GM12878 (cell line): ENCODE measurements around the gene PCSK6. TPM values are rescaled to one million over a fixed set of nuclear protein-coding genes. Genes with fewer than 3 reads are reported as not detected.

ENCODE experiments used
- ATAC-seq: fragments of 200-7000 bp; cut with Tn5 transposase; 3 replicates; pipeline ENCODE4 v1.9.1; 2020; ENCODE audit warnings: mild to moderate bottlenecking, moderate library complexity
- BruUV-seq: library from RNA; stranded (reverse); fragments of 400-500 nt; replicated peaks from 2 replicates; lab custom pipeline; 2021; lab: Mats Ljungman, UMichigan
- CTCF ChIA-PET: fragments of 300-600 bp; sonication (Branson Sonifier 250); formaldehyde crosslinking; extraction: SDS; loops from one replicate; lab custom pipeline; 2021; ENCODE audit warnings: inconsistent platforms; lab: Yijun Ruan, JAX
- POLR2A ChIA-PET: fragments of 350-600 bp; formaldehyde crosslinking; extraction: SDS; loops from one replicate; lab custom pipeline; 2021; ENCODE audit warnings: inconsistent platforms; lab: Charles Lee
- RAD21 ChIA-PET: fragments of 300-600 bp; sonication (Branson Sonifier 250); formaldehyde crosslinking; loops from one replicate; lab custom pipeline; 2023; ENCODE audit warnings: antibody characterized with exemption; ENCODE audit not compliant: unreplicated experiment; lab: Charles Lee
- SMC1A ChIA-PET: fragments of 300-600 bp; sonication (Branson Sonifier 250); formaldehyde crosslinking; loops from one replicate; lab custom pipeline; 2023; ENCODE audit not compliant: unreplicated experiment, uncharacterized antibody; lab: Charles Lee
- DNase-seq: peaks from one replicate; pipeline ENCODE4 v3.0.0-alpha.2; 2011; ENCODE audit warnings: low read depth, low spot score
- FAIRE-seq: peaks from 3 replicates; lab custom pipeline; 2011; peaks lifted over from hg19 to GRCh38; lab: Jason Lieb, UNC
- H2AFZ ChIP-seq: 2 replicates; pipeline ENCODE4 v1.6.0; 2011; ENCODE audit warnings: low read depth, low read length, control low read depth; ENCODE audit not compliant: control insufficient read depth
- H3K27ac ChIP-seq: 2 replicates; pipeline ENCODE4 v1.5.1; 2011; ENCODE audit warnings: control low read depth; ENCODE audit not compliant: control insufficient read depth, insufficient read depth
- H3K27me3 ChIP-seq, 2 experiments: replicated peaks in 1 of 2; 2 replicates each; pipeline versions ENCODE4 v1.6.0 to v1.6.1; 2011; ENCODE audit warnings: low read length in 1 of 2; ENCODE audit not compliant: control insufficient read depth in 2 of 2, insufficient read depth in 2 of 2
- H3K36me3 ChIP-seq, 2 experiments: 2 replicates each; pipeline ENCODE4 v1.5.1; 2011; ENCODE audit warnings: low read length in 1 of 2; ENCODE audit not compliant: control insufficient read depth in 2 of 2, insufficient read depth in 2 of 2
- H3K4me1 ChIP-seq: 2 replicates; pipeline ENCODE4 v1.6.1; 2011; ENCODE audit warnings: mild to moderate bottlenecking, low read length, moderate library complexity, mixed read lengths; ENCODE audit not compliant: control insufficient read depth, insufficient read depth
- H3K4me2 ChIP-seq: 2 replicates; pipeline ENCODE4 v1.6.0; 2011; ENCODE audit warnings: control low read depth; ENCODE audit not compliant: control insufficient read depth, insufficient read depth
- H3K4me3 ChIP-seq: fragments of 200-600 bp; sonication (generic); 2 replicates; pipeline ENCODE4 v1.5.1; 2016
- H3K79me2 ChIP-seq: 2 replicates; pipeline ENCODE4 v1.6.0; 2011; ENCODE audit warnings: low read length; ENCODE audit not compliant: control insufficient read depth, insufficient read depth
- H3K9ac ChIP-seq: 2 replicates; pipeline ENCODE4 v1.8.0; 2011; ENCODE audit warnings: low read length, control low read depth, mixed read lengths; ENCODE audit not compliant: control insufficient read depth, insufficient read depth
- H3K9me3 ChIP-seq: replicated peaks from 3 replicates; pipeline ENCODE4 v1.5.1; 2011; ENCODE audit warnings: mild to moderate bottlenecking, low read length; ENCODE audit not compliant: control insufficient read depth, insufficient read depth
- H4K20me1 ChIP-seq: 2 replicates; pipeline ENCODE4 v1.6.0; 2011; ENCODE audit not compliant: control insufficient read depth, insufficient read depth
- ATF2 ChIP-seq: IDR thresholded peaks from 2 replicates; pipeline ENCODE4 v1.6.1; 2012; ENCODE audit warnings: low read length, inconsistent platforms
- JUNB ChIP-seq: IDR thresholded peaks from 2 replicates; pipeline ENCODE4 v1.6.1; 2016; ENCODE audit warnings: antibody characterized with exemption, mild to moderate bottlenecking
- JUND ChIP-seq: IDR thresholded peaks from 2 replicates; pipeline ENCODE4 v1.6.1; 2012; ENCODE audit warnings: low read depth, mild to moderate bottlenecking, low read length, improper control_type of control experiment, moderate library complexity
- MXI1 ChIP-seq: fragments of 150-350 bp; IDR thresholded peaks from 2 replicates; pipeline ENCODE4 v1.6.1; 2011; ENCODE audit warnings: low read depth, mild to moderate bottlenecking, inconsistent platforms, low read length, improper control_type of control experiment
- NR2C1 ChIP-seq: fragments of 450-650 bp; IDR thresholded peaks from 2 replicates; pipeline ENCODE4 v1.6.1; 2017; ENCODE audit warnings: antibody characterized with exemption, mild to moderate bottlenecking, moderate library complexity
- ZNF592 ChIP-seq: fragments of 450-650 bp; IDR thresholded peaks from 2 replicates; pipeline ENCODE4 v1.6.1; 2017; ENCODE audit warnings: mild to moderate bottlenecking, moderate library complexity
- WGBS: methylation state at CpG from one replicate; pipeline ENCODE4 v1.1.6; 2016; ENCODE audit warnings: low lambda C conversion rate; ENCODE audit not compliant: insufficient replicate concordance, insufficient coverage; ENCODE audit errors: missing lambda C conversion rate; 5-methylcytosine and 5-hydroxymethylcytosine counted together
- in situ Hi-C: fragments of 300-500 bp; cut with MboI; formaldehyde crosslinking; loops from 9 replicates; pipeline ENCODE4 v1.14.3; 2018; ENCODE audit warnings: mixed read lengths
- intact Hi-C: fragments of 100-400 bp; cut with micrococcal nuclease; formaldehyde crosslinking; loops from one replicate; pipeline ENCODE4 v1.14.2; 2022; ENCODE audit not compliant: unreplicated experiment
- polyA plus RNA-seq, 11 experiments: library from polyadenylated mRNA; depleted of rRNA in 4 of 11; unstranded in 6 of 11; stranded (reverse) in 5 of 11; fragments of >200 nt; fragmentation: Nextera tagmentation in 4 of 11; fragmentation: Illumina TruSeq in 1 of 11; extraction: Ambion mirVana in 4 of 11; extraction: Trizol in 1 of 11; gene quantifications; 1 replicate in 1 of 11; 2 replicates in 10 of 11; pipeline versions ENCODE4 v1.2.1 to v1.2.3, GENCODE V29; 2011 to 2016; ENCODE audit warnings: inconsistent platforms in 2 of 11, missing spikeins in 2 of 11, low read depth in 1 of 11
- total RNA-seq, 4 experiments: library from RNA; depleted of rRNA in 3 of 4; stranded (reverse); fragments of >200 nt in 3 of 4; fragmentation: Illumina TruSeq in 1 of 4; extraction: Trizol in 1 of 4; gene quantifications; 2 replicates each; pipeline versions ENCODE4 v1.2.1 to v1.2.3, GENCODE V29; 2013 to 2021

Gene PCSK6
- total and polyA plus RNA-seq, 10 of the 15 experiments (the other 5 are each of a cell fraction or from before 2014, with no cell fraction given): 0.19 to 0.67 (median 0.25) TPM; not detected in 4

GRCh38 chr15:101305820-101306255 lies 183.7 kb downstream of the PCSK6 start (continued):
- TF ChIP-seq ATF2 (no peak), JUNB (no peak), ZNF592 (no peak), MXI1 (no peak)

- ChIA-PET POLR2A (interaction anchor here (0.5 kb wide), 1 partner anchor 167 kb away, joined by 3 read pairs; no protein-coding TSS in a partner anchor), SMC1A (interaction anchor here (1.0 to 5.7 kb wide), 5 partner anchors 15 to 417 kb away, joined by 3 to 27 read pairs (median 3); no protein-coding TSS in a partner anchor), RAD21 (interaction anchor here (1.2 kb wide), 1 partner anchor 338 kb away, joined by 3 read pairs; no protein-coding TSS in a partner anchor), CTCF (interaction anchor here (0.9 to 8.5 kb wide), 4 partner anchors 15 to 338 kb away, joined by 3 to 93 read pairs (median 12); no protein-coding TSS in a partner anchor)
- Histone ChIP-seq H4K20me1 (no peaks in the 10 kb centered on the region), H3K27ac (no peak overlapping the region), H3K4me3 (no peak overlapping the region), H3K79me2 (no peaks in the 10 kb centered on the region), H3K27me3 (peaks cover 0 to 1% of the 10 kb centered on the region in 2 experiments; a peak in 2 of 4 replicates), H2AFZ (no peak overlapping the region), H3K4me2 (no peak overlapping the region), H3K4me1 (no peaks in the 10 kb centered on the region), H3K9ac (no peak overlapping the region), H3K9me3 (no peaks in the 10 kb centered on the region), H3K36me3 (no peaks in the 10 kb centered on the region)
- no peak for DNase-seq
- BruUV-seq: no TSS peak
- no peak for FAIRE-seq
- in situ Hi-C loops: loop anchor here (5.0 kb wide), 1 partner anchor 199 kb away; no protein-coding TSS in a partner anchor
- intact Hi-C loops: loop anchor here (5.0 kb wide), 1 partner anchor 199 kb away; no protein-coding TSS in a partner anchor
- TF ChIP-seq JUND: no peak
- TF ChIP-seq NR2C1: no peak
- ATAC-seq: no peak
- 65% methylated on average over 4 of the region's 4 CpGs for WGBS
These were observed 186.1 kb downstream of the PCSK6 start for GRCh38 chr15:101303408-101303807.
